Measurements from ENCODE around the gene NHERF1.

DNA sequence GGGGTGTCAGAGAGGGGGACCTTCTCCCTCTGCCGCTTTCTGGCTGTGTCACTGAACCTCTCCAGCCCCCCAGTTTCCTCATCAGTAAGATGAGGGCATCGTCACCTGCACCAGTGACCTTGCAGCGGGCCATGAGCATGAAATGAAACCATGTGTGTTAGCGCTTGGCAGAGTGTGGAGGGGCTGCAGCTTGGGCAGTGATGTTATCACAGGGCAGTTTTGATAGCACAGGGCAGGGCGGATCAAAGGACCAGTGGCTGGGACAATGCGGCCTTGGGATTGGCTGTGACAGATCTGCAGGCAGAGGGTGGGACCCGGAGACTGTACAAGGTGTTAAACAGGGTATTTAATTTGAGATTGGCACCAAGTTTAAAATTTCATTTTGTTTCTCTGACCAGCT lies 66.6 kb downstream of the NHERF1 start:
- TF ChIP-seq HMG20A (CRISPR knock-in tag; IDR thresholded peaks at IDR 0.05; ENCODE audit: borderline replicate concordance) (no peak), YEATS2 (CRISPR knock-in tag; IDR thresholded peaks at IDR 0.05; ENCODE audit: borderline replicate concordance) (no peak), POLR2A (IDR thresholded peaks at IDR 0.05; ENCODE audit: insufficient read depth in 1 of 2, low read depth in 2 of 2, low read length in 2 of 2) (no peak), ZNF3 (CRISPR knock-in tag; IDR thresholded peaks at IDR 0.05) (no peak), MYC (CRISPR knock-in tag; IDR thresholded peaks at IDR 0.05; ENCODE audit: borderline replicate concordance) (no peak), PHF8 (CRISPR knock-in tag; IDR thresholded peaks at IDR 0.05) (no peak), HNF4G (IDR thresholded peaks at IDR 0.05; ENCODE audit: borderline replicate concordance, low read depth, low read length) (no peak), HNF4G (CRISPR knock-in tag; IDR thresholded peaks at IDR 0.05; ENCODE audit: borderline replicate concordance, low read depth) (no peak), TAF1 (CRISPR knock-in tag; IDR thresholded peaks at IDR 0.05) (no peak), DRAP1 (CRISPR knock-in tag; IDR thresholded peaks at IDR 0.05) (no peak), SMAD3 (CRISPR knock-in tag; IDR thresholded peaks at IDR 0.05) (no peak)
